Effector CD4-positive, alpha-beta T cell (primary cell): ENCODE data around the gene RBM38.

ENCODE experiments used
- DNase-seq: peaks from one replicate; pipeline ENCODE4 v3.0.0-alpha.2; 2020

RBM38 gene

GRCh38 chr20:57456116-57456515 lies 64.9 kb downstream of the RBM38 start:
- DNase-seq: no peak

- no peak for DNase-seq
These were observed 66.3 kb downstream of the RBM38 start for GRCh38 chr20:57457243-57458095.

GRCh38 chr20:57458400-57459160 lies 67.4 kb downstream of the RBM38 start:
- DNase-seq: no peak
